Nephron (organoid): ENCODE measurements around the gene TMEM135.
A peak's percentile ranks its signal among the peaks of the same experiment; 100 is the strongest.

Experiments used
- H3K27ac Mint-ChIP-seq, 3 experiments: 2 replicates each; pipeline ENCODE4 v1.8.0; 2020; ENCODE audit warnings: mixed read lengths in 3 of 3, mild to moderate bottlenecking in 2 of 3, moderate library complexity in 1 of 3
- H3K27me3 Mint-ChIP-seq: 2 replicates; pipeline ENCODE4 v1.8.0; 2021; ENCODE audit warnings: low read depth, mild to moderate bottlenecking, moderate library complexity, mixed read lengths
- H3K36me3 Mint-ChIP-seq: 2 replicates; pipeline ENCODE4 v1.8.0; 2020; ENCODE audit warnings: low read depth, mixed read lengths
- H3K4me1 Mint-ChIP-seq: 2 replicates; pipeline ENCODE4 v1.8.0; 2020; ENCODE audit warnings: mixed read lengths
- H3K4me3 Mint-ChIP-seq, 3 experiments: 2 replicates each; pipeline ENCODE4 v1.8.0; 2020; ENCODE audit warnings: mild to moderate bottlenecking in 3 of 3, mixed read lengths in 3 of 3, moderate library complexity in 2 of 3
- H3K9me3 Mint-ChIP-seq: 2 replicates; pipeline ENCODE4 v1.8.0; 2020; ENCODE audit warnings: mixed read lengths
- CTCF ChIP-seq, 3 experiments: fragments of 200-600 bp; sonication (generic); IDR thresholded peaks; one replicate each; pipeline ENCODE4 v1.5.0; 2021; ENCODE audit warnings: antibody characterized with exemption in 3 of 3; ENCODE audit not compliant: unreplicated experiment in 3 of 3

TMEM135 gene

GRCh38 chr11:87224486-87224885 is 186.8 kb downstream of the TMEM135 start:
- no peaks in the 10 kb centered on the region for H3K27me3 Mint-ChIP-seq
- H3K9me3 Mint-ChIP-seq = no peaks in the 10 kb centered on the region

DNA sequence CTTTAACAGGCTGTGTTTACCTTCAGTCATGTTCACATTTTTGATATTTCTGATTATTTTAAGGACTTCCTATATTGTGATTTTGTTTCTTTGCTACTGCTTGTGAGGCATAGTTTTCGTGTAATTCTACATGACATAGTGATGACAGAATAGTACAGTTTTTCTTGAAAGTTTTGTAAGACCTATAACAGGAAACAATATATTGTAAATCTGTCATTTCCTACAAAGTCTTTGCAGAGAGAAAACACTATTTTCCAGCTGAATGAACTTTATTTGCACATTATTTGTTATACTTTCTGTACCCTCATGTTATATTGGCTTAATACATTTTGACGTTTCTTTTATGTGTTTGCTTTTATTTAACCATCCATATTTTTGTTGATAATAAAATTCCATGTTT is 191.1 kb downstream of the TMEM135 start:
- Mint-ChIP-seq H3K36me3 (peaks cover 20% of the 10 kb centered on the region), H3K4me3 (no peak overlapping the region), H3K9me3 (peaks cover 24% of the 10 kb centered on the region), H3K27me3 (no peaks in the 10 kb centered on the region), H3K27ac (no peak overlapping the region), H3K4me1 (no peaks in the 10 kb centered on the region)
- no peak for TF ChIP-seq CTCF (IDR thresholded peaks at IDR 0.05; ENCODE audit: unreplicated experiment in 3 of 3)

More at GRCh38 chr11:87224486-87224885, 186.8 kb downstream of the TMEM135 start:
- TF ChIP-seq CTCF (IDR thresholded peaks at IDR 0.05; ENCODE audit: unreplicated experiment in 3 of 3) = no peak
- peak overlapping the region in 1 of 3 experiments; percentile 35 for H3K27ac Mint-ChIP-seq
- H3K4me3 Mint-ChIP-seq = no peak overlapping the region
- no peaks in the 10 kb centered on the region for H3K36me3 Mint-ChIP-seq
- H3K4me1 Mint-ChIP-seq = peaks cover 5% of the 10 kb centered on the region

DNA sequence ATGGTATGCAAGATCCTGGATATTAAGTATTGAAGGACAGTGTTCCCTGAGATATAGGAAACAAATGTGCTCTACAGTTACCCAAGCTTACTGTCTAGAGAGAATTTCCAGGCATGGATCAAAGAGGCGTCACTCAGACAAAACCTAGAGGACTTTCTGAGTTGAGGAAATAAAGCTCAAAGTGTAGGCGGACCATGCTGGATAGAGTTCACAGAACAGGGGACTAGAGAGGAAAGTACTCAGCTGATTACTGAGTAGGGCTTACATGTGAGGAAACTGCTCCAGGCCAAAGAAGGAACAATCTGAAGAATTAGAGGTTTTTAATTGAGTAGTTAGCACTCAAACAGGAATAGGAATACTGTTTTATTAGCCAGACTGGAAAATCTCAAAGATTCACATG is 193.3 kb downstream of the TMEM135 start:
- TF ChIP-seq CTCF (IDR thresholded peaks at IDR 0.05; ENCODE audit: unreplicated experiment in 3 of 3) = no peak
- no peak overlapping the region for H3K4me3 Mint-ChIP-seq
- H3K36me3 Mint-ChIP-seq = peaks cover 20% of the 10 kb centered on the region
- H3K9me3 Mint-ChIP-seq = peaks cover 27% of the 10 kb centered on the region
- H3K27ac Mint-ChIP-seq = no peak overlapping the region
- H3K27me3 Mint-ChIP-seq = no peaks in the 10 kb centered on the region
- no peaks in the 10 kb centered on the region for H3K4me1 Mint-ChIP-seq

DNA sequence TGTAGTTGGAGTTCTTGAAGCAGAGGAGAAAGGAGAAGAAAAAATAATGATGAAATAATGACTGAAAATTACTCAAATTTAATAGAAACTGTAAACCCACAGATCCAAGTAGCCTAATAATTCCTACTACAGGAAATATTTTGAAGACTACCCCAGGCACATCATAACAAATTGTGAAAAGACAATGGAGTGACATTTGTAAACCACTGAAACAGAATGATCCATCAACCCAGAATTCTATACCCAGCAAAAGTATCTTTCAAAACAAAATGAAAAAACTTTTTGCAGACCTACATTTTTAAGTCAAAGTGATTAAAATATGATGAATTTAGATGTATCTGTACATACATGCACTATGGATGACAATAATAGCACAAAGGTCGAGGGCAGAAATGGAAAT is 194.6 kb downstream of the TMEM135 start:
- Mint-ChIP-seq H3K27ac (no peak overlapping the region), H3K4me1 (no peaks in the 10 kb centered on the region), H3K9me3 (peaks cover 27% of the 10 kb centered on the region), H3K4me3 (no peak overlapping the region), H3K27me3 (no peaks in the 10 kb centered on the region), H3K36me3 (peaks cover 28% of the 10 kb centered on the region)
- no peak for TF ChIP-seq CTCF (IDR thresholded peaks at IDR 0.05; ENCODE audit: unreplicated experiment in 3 of 3)

GRCh38 chr11:87235366-87235765 is 197.6 kb downstream of the TMEM135 start:
- Mint-ChIP-seq H3K9me3 (peaks cover 27% of the 10 kb centered on the region), H3K27ac (no peak overlapping the region), H3K4me1 (no peaks in the 10 kb centered on the region), H3K4me3 (no peak overlapping the region), H3K36me3 (peaks cover 33% of the 10 kb centered on the region), H3K27me3 (no peaks in the 10 kb centered on the region)
- TF ChIP-seq CTCF (IDR thresholded peaks at IDR 0.05; ENCODE audit: unreplicated experiment in 3 of 3) = no peak

DNA sequence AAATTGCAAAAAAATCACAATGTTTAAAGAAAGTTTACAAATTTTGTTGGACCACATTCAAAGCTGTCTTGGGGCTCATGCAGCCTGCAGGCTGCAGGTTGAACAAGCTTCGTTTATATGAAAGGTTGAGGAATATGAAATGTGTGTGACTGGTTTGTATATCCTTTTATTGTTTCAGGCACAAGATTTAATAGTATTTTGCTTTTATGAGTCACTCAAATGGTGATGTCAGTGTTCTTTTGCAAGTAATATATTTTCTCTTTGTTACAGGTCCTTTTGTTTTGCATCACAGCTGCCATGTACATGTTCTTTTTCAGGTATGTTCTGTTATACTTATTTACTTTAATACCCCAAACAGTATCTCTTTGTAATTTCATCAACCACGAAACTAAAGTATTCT is 198.6 kb downstream of the TMEM135 start:
- H3K27ac Mint-ChIP-seq = no peak overlapping the region
- no peaks in the 10 kb centered on the region for H3K27me3 Mint-ChIP-seq
- H3K9me3 Mint-ChIP-seq = peaks cover 21% of the 10 kb centered on the region
- TF ChIP-seq CTCF (IDR thresholded peaks at IDR 0.05; ENCODE audit: unreplicated experiment in 3 of 3) = no peak
- H3K4me3 Mint-ChIP-seq = no peak overlapping the region
- H3K4me1 Mint-ChIP-seq = no peaks in the 10 kb centered on the region
- H3K36me3 Mint-ChIP-seq = peaks cover 27% of the 10 kb centered on the region
